Memory B cell (primary cell): ENCODE data around the gene BAIAP2.
A peak's percentile ranks its signal among the peaks of the same experiment; 100 is the strongest.
"Not testable (repeated sequence)": the region's sequence is repeated elsewhere in the genome, so short reads cannot be mapped to it uniquely, and the experiment has no call there.

ENCODE experiments used
- ATAC-seq: fragments of 150-1000 bp; cut with Tn5 transposase; 2 replicates; pipeline ENCODE4 v1.10.0; 2021; ENCODE audit warnings: low read depth, mild to moderate bottlenecking, moderate library complexity
- DNase-seq, 2 donors: peaks; one replicate each; pipeline ENCODE4 v3.0.0; 2022; ENCODE audit warnings: low spot score in 2 of 2
- H3K27ac Mint-ChIP-seq: one replicate; pipeline ENCODE4 v1.8.0; 2022; ENCODE audit warnings: mild to moderate bottlenecking, moderate library complexity, mixed read lengths
- H3K27me3 Mint-ChIP-seq: one replicate; pipeline ENCODE4 v1.8.0; 2022; ENCODE audit warnings: mixed read lengths
- H3K36me3 Mint-ChIP-seq: one replicate; pipeline ENCODE4 v1.8.0; 2022; ENCODE audit warnings: mild to moderate bottlenecking, mixed read lengths
- H3K4me1 Mint-ChIP-seq: one replicate; pipeline ENCODE4 v1.8.0; 2022; ENCODE audit warnings: mixed read lengths
- H3K4me3 Mint-ChIP-seq: one replicate; pipeline ENCODE4 v1.8.0; 2022; ENCODE audit warnings: mild to moderate bottlenecking, moderate library complexity, mixed read lengths
- H3K9me3 Mint-ChIP-seq: one replicate; pipeline ENCODE4 v1.8.0; 2022; ENCODE audit warnings: mixed read lengths

The BAIAP2 gene

GRCh38 chr17:81025065-81025740 is 9.7 kb upstream of the BAIAP2 start:
- Mint-ChIP-seq H3K36me3 (peaks cover 2% of the 10 kb centered on the region), H3K27ac (no peak overlapping the region), H3K27me3 (peaks cover 7% of the 10 kb centered on the region), H3K4me3 (no peak overlapping the region), H3K4me1 (peaks cover 2% of the 10 kb centered on the region), H3K9me3 (peaks cover 2% of the 10 kb centered on the region)
- ATAC-seq (no peak), DNase-seq (no peak)

GRCh38 chr17:81025741-81026129 is 9.2 kb upstream of the BAIAP2 start:
- H3K27ac Mint-ChIP-seq: no peak overlapping the region
- DNase-seq (no peak), ATAC-seq (no peak)
- no peak overlapping the region for H3K4me3 Mint-ChIP-seq
- H3K9me3 Mint-ChIP-seq: peaks cover 2% of the 10 kb centered on the region
- peaks cover 7% of the 10 kb centered on the region for H3K27me3 Mint-ChIP-seq
- H3K4me1 Mint-ChIP-seq: peaks cover 2% of the 10 kb centered on the region
- H3K36me3 Mint-ChIP-seq: peaks cover 2% of the 10 kb centered on the region

GRCh38 chr17:81026266-81027036 is 8.5 kb upstream of the BAIAP2 start:
- ATAC-seq (no peak), DNase-seq (no peak)
- Mint-ChIP-seq H3K4me1 (peaks cover 2% of the 10 kb centered on the region), H3K9me3 (peaks cover 2% of the 10 kb centered on the region), H3K27me3 (peaks cover 7% of the 10 kb centered on the region), H3K4me3 (no peak overlapping the region), H3K27ac (no peak overlapping the region), H3K36me3 (peaks cover 2% of the 10 kb centered on the region)

GRCh38 chr17:81027038-81027437 is 7.9 kb upstream of the BAIAP2 start:
- Mint-ChIP-seq H3K36me3 (peaks cover 2% of the 10 kb centered on the region), H3K4me1 (peaks cover 2% of the 10 kb centered on the region), H3K9me3 (peaks cover 2% of the 10 kb centered on the region), H3K4me3 (no peak overlapping the region), H3K27ac (no peak overlapping the region), H3K27me3 (peaks cover 9% of the 10 kb centered on the region)
- ATAC-seq (no peak), DNase-seq (no peak)

DNA sequence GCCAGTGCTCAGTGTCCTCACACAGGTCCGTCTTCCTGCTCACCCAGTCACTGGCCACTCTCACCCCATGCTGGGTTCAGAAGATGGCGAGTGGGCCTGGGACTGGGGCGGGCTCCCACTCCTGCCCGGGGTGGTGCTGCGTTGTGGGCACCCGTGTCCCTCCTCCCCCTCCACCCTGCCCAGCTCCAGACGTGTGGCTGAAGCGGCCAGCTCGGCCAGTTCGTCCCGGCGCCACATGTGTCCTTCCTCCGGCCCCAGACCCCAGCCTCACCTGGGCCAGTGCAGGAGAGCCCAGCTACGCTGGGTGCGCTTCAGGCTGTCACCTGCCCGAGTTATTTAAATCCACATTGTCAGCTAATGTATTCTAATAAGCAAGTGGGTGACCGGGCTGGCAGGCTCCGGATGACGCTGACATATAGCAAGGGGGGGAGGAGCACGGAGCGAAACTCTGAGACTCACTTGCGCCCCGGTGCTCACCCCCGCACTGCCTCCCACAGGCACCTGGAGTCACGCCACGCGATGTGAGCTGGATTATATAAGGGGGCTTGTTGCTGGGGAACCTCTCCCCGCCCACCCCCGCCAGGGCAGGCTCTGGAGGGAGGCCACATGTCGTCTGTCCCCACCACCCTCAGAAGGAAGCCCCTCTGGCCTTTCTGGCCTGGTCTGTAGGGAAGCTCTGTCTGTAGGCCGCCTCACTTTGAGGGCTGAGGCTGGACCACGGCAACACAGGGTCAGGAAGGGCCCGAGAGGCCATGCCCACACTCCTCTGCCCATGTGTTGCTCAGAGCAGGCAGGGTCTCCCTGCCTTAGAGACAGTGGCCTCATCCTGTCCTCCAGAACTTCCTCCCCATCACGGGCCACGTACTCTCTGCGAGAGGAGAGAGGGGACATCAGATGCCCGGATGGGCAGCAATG is 7.1 kb upstream of the BAIAP2 start:
- Mint-ChIP-seq H3K27me3 (peaks cover 7% of the 10 kb centered on the region), H3K36me3 (peaks cover 2% of the 10 kb centered on the region), H3K9me3 (peaks cover 2% of the 10 kb centered on the region), H3K4me3 (no peak overlapping the region), H3K4me1 (peaks cover 2% of the 10 kb centered on the region), H3K27ac (no peak overlapping the region)
- ATAC-seq (no peak), DNase-seq (no peak)

- Mint-ChIP-seq H3K9me3 (peaks cover 2% of the 10 kb centered on the region), H3K36me3 (peaks cover 2% of the 10 kb centered on the region), H3K4me1 (peaks cover 2% of the 10 kb centered on the region), H3K4me3 (no peak overlapping the region), H3K27ac (no peak overlapping the region), H3K27me3 (peaks cover 10% of the 10 kb centered on the region)
- DNase-seq (no peak), ATAC-seq (no peak)
Observed at GRCh38 chr17:81028506-81028858, 6.5 kb upstream of the BAIAP2 start.

- H3K4me1 Mint-ChIP-seq: peaks cover 6% of the 10 kb centered on the region
- DNase-seq (no peak), ATAC-seq (no peak)
- peaks cover 2% of the 10 kb centered on the region for H3K36me3 Mint-ChIP-seq
- peaks cover 2% of the 10 kb centered on the region for H3K9me3 Mint-ChIP-seq
- H3K27me3 Mint-ChIP-seq: peaks cover 9% of the 10 kb centered on the region
- H3K27ac Mint-ChIP-seq: no peak overlapping the region
- H3K4me3 Mint-ChIP-seq: no peak overlapping the region
Observed at GRCh38 chr17:81029859-81030258, 5.1 kb upstream of the BAIAP2 start.

- H3K27me3 Mint-ChIP-seq, DNase-seq, H3K4me3 Mint-ChIP-seq, H3K4me1 Mint-ChIP-seq, H3K36me3 Mint-ChIP-seq, H3K27ac Mint-ChIP-seq, H3K9me3 Mint-ChIP-seq, ATAC-seq: not testable (repeated sequence)
Observed at GRCh38 chr17:81030312-81030711, 4.6 kb upstream of the BAIAP2 start.

DNA sequence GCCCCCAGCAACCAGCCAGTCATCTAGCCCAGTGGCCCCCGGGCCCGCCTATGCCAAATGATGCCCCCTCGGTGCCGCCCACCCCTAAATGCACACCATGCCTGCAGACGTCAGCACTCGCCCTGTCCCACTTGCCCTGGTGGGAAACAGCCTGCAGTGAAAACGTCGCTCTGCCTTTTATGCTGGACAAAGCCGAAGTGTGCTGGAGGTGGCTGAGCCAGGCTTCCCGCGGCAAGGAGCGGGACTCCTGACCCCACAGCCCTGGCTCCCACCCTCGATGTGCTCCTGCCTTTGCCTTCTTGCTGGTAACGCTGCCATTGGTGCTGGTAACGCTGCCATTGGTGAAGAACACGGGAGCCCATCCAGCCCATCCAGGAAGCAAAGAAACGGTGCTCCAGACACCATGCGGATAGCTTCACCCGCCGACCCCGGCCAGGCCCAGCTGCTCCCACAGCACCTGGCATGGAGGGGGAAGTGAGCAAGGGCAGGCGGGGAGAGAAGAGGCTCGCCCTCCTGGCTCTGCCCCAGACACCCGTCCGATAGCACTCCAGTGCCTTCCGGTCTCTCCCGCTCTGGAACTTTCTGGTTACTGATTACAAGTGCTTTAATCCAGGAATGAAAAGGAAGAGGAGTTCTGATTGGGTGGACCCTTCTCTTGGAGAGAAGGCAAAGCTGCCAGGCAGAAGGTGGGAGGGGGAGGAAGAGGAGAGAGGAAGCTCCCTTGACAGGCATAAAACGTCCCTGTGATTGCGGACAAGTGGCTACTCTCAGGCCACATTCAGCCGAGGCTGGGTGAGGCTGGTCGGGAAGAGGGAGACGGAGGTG is 4.0 kb upstream of the BAIAP2 start:
- Mint-ChIP-seq H3K4me3 (no peak overlapping the region), H3K4me1 (peaks cover 9% of the 10 kb centered on the region), H3K36me3 (peaks cover 2% of the 10 kb centered on the region), H3K27ac (no peak overlapping the region), H3K9me3 (peaks cover 2% of the 10 kb centered on the region), H3K27me3 (peaks cover 9% of the 10 kb centered on the region)
- ATAC-seq: no peak
- DNase-seq: no peak

- peaks cover 1% of the 10 kb centered on the region for H3K9me3 Mint-ChIP-seq
- H3K4me3 Mint-ChIP-seq: no peak overlapping the region
- no peak overlapping the region for H3K27ac Mint-ChIP-seq
- peaks cover 9% of the 10 kb centered on the region for H3K27me3 Mint-ChIP-seq
- ATAC-seq (no peak), DNase-seq (no peak)
- peaks cover 1% of the 10 kb centered on the region for H3K36me3 Mint-ChIP-seq
- peaks cover 9% of the 10 kb centered on the region for H3K4me1 Mint-ChIP-seq
Observed at GRCh38 chr17:81031566-81032550, 3.1 kb upstream of the BAIAP2 start.

DNA sequence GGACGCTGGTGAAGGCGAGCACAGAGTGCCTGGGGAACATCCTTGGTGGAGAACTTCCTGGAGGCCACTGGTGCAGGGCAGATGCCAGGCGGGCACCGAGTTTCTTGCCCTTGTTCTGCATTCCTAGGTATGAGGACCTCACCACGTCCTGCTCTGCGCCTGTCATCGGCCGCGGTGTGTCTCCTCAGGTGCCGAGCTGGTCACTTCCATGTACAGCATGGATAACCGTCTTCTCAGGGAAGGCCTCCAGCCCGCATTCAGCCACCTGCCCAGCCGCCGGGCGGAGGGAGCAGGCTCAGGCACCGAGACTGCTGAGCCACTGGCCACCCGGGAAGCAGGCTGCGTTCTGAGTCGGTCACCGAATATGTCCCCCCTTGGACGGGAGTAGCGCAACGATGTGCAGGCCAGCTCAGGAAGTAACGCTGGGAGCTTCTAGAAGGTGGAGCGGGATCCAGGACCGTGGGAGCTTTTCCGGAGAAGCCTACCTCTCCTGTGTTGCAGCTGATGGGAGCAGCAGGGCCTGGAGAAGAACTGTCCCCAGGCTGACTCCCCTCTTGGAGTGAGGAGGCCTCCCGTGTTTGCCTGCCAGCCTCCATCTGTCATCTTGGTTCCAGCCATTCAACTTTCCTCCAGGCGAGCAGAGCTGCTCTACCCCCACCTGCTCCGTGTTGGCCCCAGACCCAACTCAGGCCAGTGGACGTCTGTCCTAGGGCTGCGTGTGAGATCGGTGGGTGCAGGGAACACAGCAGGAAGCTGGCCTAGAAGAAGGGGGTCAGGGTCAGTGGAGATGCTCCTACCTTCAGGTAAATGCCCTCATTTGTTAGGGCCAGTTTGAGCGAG is 2.1 kb upstream of the BAIAP2 start:
- H3K4me1 Mint-ChIP-seq: peaks cover 9% of the 10 kb centered on the region
- no peak for DNase-seq
- no peak overlapping the region for H3K27ac Mint-ChIP-seq
- H3K9me3 Mint-ChIP-seq: no peaks in the 10 kb centered on the region
- H3K36me3 Mint-ChIP-seq: no peaks in the 10 kb centered on the region
- ATAC-seq: no peak
- peak overlapping the region; percentile 62 for H3K4me3 Mint-ChIP-seq
- H3K27me3 Mint-ChIP-seq: peaks cover 10% of the 10 kb centered on the region

DNA sequence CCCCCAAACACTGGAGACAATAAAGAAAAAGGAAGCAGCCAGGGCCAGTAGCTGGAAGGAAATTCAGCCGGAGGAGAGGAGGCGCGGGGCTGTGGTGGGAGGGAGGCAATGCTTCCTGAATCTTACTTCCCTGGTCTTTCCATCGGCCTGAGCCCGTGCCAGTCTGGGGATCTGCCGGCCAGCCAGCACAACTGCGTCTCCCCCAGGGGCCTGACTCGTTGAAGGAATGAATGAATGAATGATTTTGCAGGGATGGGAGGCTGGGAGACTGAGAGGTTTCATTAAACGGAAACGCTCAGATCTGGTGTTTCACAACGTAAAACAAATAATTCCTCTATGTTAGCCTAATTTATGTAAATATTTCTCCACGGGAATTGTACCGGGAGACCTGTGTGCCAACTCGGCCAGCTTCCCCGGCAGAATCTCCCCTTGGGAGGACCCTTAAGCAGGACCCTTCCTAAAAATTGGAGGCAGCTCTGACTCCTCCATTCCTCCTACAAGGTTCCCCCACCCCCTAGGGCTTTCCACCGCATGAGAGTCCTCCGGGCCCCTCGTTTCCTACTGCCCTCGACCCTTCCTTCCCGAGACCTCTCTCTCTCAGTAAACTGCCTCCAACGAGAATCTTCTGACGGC is 1.3 kb upstream of the BAIAP2 start:
- H3K27ac Mint-ChIP-seq: no peak overlapping the region
- H3K4me1 Mint-ChIP-seq: peaks cover 9% of the 10 kb centered on the region
- no peak for DNase-seq
- H3K9me3 Mint-ChIP-seq: no peaks in the 10 kb centered on the region
- peaks cover 13% of the 10 kb centered on the region for H3K27me3 Mint-ChIP-seq
- no peaks in the 10 kb centered on the region for H3K36me3 Mint-ChIP-seq
- ATAC-seq: no peak
- H3K4me3 Mint-ChIP-seq: peak overlapping the region; percentile 75
